HG02840 (cell line): ENCODE results near the gene MYCN.
"Not testable (repeated sequence)": the region's sequence is repeated elsewhere in the genome, so short reads cannot be mapped to it uniquely, and the experiment has no call there.

Source experiments
- ATAC-seq: cut with Tn5 transposase; IDR thresholded peaks from one replicate; pipeline ENCODE4 v1.9.1; 2021; ENCODE audit warnings: mild to moderate bottlenecking, moderate library complexity, moderate number of reproducible peaks; ENCODE audit not compliant: unreplicated experiment, low FRiP score

Gene MYCN

DNA sequence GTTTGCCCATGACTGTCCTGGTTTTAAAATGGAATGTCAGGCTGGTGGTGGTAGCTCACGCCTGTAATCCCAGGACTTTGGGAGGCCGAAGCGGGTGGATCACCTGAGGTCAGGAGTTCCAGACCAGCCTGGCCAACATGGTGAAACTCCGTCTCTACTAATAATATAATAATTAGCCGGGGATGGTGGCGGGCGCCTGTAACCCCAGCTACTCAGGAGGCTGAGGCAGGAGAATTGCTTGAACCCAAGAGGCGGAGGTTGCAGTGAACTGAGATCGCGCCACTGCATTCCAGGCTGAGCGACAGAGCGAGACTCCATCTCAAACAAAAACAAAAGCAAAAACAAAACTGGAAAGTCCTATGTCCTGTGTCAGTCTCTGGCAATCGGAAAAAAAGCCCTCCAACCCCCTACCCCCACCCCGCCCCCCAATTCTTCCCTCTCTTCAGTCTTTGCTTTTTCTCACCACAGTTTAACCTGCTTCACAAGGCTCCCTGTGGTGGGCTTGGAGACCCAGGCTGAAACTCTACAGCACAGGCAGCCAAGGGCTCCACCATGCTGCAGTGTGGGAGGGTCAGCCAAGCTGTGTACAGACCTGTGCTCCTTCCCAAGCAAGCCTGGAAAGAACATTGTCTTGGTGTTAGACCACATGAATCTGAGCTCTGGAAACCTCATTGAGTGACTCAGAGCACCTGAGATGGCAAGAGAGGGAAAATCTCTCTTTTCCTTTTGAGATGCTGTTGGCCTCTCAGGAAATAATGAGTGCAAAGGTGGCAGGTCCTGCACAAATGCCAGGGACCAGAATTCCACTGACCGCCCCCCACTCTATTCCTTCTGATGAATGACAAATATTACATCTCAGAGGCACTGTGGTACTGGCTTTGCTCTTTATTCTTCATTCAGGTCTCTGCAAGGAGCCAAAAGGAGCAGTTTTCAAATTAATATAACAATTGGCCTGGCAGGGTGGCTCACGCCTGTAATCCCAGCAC is 16.7 kb downstream of the MYCN start:
- ATAC-seq: no peak

DNA sequence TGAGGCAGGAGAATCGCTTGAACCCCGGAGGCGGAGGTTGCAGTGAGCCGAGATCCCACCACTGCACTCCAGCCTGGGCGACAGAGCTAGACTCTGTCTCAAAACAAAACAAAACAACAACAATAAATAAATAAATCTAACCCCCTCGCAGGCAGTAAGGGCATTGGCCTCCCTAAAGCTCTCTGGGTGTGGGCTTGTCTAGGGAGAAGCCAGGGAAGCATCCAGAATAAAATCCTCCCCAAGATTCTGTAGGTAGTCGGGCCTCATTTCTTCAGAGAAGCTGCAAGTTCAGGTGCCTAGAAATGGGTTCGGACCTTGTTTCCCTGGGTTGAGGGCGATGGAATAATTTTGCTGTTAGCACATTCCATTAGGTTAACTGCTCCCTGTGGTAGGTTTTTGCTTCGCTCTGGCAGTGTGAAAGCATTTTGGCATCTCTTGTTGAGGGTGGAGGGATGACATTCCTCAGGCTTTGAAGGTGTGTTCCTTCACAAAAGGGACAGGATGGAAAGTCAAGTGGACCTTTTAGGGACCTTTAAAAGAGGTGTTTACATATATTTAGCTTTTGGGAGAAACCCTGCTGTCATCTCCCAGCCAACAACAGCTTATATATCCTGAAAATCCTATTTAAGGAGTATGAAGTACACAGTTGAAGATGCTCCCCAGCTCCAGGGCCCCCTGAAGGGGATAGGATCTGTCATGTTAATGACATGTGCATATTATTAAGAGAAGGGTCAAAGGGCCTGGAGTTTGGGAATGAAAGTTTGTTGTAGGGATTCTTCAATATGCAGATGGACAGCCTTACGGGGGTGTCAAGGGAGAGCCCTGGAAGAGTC is 17.7 kb downstream of the MYCN start:
- no peak for ATAC-seq

DNA sequence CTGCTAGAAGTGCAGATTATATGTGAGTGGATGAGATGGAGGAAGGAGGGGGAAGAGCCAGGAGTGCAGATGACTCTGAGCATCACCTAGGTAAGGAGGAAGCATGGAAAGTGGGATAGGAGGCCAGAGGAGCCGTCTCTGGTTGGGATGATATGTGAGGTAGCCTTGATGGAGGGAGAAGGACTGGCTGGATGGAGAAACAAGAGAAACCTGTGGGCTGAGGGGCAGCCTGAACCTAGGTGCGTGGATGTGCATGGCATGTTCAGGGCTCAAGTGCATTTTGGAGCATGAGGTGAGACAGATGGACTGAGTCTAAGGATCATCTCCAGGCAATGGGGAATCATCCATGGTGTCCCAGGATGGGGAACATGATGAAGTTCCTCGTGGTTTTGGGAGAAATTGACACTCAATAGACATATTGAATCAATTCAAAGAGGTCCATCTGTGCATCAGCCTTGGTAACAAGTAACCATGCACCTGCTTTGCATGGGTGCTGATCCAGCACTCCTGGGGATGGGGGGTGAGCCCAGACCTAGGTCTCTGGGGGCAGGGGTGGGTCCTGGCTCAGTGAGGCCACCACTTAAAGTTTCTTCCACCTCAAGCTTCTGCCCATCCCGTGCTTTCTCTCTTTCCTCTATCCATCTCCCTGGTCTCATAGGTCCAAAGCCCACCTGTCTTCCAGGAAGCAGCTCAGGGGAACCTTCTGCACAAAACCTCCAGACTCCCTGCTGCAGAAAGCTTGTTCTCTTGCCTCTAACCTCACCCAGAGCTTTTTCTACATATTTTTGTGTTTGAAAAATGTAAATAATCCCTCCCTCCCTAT is 19.2 kb downstream of the MYCN start:
- no peak for ATAC-seq

DNA sequence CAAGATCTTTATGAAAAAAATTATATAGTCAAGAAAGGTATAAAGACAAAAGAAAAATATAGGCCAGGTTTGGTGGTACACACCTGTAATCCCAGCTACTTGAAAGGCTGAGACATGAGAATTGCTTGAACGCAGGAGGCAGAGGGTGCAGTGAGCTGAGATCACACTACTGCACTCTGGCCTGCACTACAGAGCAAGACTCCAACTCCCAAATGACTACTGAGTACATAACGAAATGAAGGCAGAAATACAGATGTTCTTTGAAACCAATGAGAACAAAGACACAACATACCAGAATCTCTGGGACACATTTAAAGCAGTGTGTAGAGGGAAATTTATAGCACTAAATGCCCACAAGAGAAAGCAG is 19.8 kb downstream of the MYCN start:
- ATAC-seq: not testable (repeated sequence)

DNA sequence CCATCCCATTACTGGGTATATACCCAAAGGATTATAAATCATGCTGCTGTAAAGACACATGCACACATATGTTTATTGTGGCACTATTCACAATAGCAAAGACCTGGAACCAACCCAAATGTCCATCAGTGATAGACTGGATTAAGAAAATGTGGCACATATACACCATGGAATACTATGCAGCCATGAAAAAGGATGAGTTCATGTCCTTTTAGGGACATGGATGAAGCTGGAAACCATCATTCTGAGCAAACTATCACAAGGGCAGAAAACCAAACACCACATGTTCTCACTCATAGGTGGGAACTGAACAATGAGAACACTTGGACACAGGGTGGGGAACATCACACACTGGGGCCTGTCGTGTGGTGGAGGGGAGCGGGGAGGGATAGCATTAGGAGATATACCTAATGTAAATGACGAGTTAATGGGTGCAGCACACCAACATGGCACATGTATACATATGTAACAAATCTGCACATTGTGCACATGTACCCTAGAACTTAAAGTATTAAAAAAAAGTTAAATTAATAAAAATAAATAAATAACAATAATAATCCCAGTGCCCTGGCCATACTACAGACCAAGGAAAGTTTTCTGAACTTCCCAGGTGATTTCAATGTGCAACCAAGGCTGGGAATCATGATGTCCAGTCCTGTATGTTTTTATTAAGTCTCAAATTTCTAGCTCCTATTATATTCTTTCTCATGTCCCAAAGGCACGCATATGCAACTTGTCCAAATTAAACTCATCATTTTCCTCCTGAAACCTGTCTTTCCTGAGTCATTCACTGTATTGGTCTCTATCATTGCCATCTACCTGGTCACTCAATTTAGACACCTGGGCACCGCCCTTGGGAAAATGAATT is 23.0 kb downstream of the MYCN start:
- not testable (repeated sequence) for ATAC-seq

DNA sequence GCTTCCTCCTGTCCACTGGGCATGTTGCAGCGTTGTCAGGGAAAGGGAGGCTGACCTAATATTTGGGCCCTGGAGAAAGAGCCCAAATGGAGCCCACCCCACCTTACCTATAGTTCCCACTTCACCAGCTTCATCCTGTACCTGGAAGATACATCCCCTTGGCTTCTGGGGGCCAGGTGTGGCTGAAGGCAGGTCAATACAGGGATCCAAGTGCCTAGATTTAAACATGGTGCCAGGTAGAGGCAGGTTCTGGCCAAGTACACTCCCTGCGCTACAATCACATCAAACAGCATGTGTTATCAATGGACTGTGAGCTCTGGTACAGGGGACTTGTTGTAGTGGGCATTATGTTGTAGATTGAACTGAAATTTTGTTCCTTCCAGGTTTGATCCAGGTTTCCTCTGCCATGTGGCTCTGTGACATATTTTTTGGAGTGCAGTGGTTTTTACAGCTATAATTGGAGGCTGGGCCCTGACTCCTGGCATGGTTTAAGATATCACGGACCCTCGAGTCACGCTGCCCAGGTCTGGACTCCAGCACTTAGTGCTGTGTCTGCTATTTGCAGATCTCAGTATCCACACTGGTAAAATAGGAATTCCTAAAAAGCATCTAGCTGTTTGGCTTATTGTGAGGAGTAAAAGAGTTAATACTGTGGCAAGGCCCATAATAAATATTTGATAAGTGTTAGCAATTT is 23.8 kb downstream of the MYCN start:
- no peak for ATAC-seq

DNA sequence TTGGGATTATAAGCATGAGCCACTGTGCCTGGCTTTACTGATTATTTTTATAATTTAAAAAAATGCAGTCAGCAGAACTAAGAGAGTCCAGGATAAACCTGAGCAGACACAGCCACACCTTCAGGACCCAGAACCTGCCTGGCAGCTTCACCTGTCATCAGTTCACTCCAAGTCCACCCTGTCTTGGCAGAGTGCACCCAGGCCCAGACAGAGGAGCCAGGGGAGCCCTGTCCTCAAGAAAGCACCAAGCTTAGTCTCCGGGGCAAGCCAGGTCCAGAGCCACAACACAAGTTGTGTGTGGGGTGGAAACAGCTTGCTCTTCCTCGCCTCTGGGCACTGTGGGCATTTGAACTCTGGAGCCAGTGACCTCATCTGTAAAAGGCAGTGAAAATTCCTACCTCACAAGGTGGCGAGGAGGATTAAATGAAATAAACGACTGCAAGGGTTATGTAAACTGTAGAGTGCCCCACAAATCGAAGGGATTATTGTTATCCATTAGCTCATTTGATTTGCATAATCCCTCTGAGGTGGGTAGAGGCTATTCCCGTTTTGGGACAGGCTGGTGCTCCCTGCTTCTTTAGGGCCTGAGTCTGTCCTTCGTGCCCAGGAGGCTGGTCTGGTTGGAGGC is 24.7 kb downstream of the MYCN start:
- no peak for ATAC-seq

DNA sequence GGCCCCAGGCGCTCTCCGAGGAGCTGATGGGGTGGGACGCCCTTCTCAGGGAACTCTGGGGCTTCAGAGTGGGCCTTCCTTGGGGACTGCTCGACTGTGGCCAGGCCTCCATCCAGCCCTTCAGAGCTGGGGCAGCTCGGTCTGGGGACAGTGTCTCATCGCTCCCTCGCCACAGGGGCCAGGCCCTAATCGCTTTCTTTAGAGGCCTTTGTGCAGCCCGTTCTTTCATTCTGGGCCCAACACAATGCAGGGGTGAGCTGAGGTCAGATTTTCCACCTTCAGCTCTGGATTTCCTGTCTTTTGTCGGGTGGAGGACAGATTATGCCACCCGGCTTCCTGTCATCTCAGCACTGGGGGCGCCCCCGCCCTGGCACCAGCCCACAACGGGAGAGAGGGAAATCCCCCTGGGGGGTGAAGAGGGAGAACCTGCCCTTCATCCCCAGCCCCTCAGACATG is 25.2 kb downstream of the MYCN start:
- ATAC-seq: no peak

DNA sequence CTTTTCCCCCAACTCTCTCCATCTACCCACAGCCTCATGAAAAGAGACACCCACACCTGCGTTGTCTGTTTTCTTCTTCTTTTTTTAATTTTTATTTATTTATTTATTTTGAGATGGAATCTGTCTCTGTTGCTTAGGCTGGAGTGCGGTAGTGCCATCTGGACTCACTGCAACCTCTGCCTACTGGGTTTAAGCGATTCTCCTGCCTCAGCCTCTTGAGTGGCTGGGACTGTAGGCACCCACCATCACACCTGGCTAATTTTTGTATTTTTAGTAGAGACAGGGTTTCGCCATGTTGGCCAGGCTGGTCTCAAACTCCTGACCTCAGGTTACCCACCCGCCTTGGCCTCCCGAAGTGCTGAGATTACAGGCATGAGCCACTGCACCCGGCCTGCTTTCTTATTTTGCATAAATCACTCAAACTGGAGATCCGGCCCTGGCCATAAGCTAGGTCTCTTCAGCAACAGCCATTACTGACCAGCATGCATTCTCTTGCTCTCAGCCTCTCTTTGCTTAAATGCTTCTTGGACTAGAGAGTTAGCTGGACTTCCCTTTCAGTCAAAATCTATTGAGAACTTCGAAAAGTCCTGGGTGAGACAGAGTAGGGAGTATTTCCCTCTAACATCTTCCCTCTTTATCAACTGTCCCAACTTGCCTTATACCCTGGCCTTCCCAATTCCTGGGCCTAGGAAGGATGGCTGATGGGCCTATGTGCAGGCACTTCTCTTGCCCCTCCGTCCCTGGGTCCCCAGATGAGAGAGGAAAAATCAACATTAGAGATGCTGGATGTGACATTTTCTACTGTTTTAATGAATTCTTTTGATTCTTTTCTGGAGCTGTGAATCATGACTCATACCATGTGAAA is 27.3 kb downstream of the MYCN start:
- no peak for ATAC-seq

DNA sequence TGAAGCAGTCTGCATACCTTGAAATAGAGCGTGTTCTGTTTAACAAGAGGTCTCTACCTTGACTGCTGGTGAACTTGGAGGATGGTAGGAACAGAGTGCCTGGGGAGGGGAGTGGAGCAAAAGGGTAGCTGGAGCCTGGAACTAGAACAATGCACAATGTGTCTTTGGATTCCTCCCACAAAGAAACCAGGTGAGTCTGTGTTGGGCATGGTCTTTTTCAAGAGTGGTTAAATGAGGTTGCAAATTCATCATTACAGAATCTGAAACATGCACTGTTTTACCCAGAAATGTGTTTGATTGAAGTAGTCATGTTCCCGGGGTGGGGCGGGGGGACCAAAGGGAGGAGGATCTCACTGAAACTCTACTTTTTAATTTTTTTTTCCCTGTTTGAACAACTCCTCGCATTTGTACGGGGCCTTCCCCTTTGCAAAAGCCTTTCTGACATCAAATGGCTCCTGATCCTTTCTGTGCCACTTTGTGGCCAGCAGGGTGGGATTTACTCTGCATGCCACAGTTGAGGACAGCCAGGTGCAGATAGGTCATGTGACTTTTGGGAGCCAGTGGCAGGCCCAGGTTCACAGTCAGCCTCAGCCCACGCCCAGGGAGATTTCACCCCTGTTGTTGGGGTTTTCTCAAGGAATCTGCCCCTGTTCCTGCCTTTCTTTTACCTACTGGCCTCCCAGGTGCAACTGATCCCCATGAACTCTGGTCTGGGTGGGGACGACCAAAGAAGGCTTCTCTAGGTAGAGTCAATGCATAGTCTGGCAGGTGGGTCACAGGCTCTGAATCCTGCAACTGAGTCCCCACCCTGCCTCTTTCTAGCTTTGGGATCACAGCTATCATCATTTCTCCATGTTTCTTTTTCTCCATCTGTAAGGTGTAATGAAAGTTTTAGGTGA is 28.2 kb downstream of the MYCN start:
- ATAC-seq: no peak

DNA sequence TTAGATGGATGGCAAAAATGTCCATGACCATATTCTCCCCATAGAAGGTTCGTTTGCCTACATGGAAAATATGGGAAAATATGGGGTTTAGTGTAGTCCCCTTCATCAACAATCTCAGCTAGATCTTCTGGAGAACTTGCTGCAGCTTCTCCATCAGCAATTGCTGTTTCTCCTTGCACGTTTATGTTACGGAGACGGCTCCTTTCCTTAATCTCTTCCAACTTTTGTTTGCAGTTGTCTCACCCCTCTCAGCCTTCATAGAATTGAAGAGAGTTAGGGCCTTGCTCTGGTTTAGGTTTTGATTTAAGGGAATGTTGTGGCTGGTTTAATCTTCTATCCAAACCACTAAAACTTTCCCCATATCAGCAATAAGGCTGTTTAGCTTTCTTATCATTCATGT is 28.9 kb downstream of the MYCN start:
- no peak for ATAC-seq

DNA sequence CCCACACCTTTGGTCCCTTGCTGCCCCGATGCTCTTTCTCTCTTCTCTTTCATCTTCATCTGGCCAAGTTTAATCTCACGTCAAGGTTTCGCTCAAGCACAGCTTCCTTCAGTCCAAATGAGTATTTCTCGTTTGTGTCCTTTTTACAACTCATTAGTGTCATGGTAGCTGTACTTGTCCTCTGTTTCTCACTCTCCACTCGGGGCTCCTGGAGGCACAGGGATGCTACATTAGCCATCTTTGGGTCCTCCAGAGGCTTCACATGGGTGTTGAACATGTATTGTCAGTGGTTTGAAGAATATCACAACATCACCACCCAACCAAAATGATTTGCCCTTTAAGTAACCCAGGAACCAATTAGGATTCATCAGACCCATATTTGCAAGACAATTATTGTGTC is 30.4 kb downstream of the MYCN start:
- ATAC-seq: no peak

DNA sequence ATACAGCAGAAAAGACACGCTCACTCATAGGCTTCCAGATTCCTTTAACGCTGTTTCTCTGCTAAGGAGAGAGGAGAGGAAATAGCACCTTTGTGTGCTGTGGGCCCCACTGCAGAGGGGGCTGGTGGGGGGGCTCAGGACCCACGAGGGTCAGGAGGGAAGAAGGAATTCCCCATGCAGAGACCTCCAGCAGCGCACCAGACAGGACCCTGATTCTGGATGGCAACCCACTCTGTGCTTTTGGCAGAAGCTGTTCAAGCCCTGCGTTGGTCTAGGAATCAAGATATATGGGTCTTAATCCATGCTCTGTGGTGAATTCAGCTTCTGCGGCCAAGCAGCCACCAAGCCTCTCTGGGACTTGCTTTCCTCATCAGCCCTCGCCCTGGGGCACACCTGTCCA is 31.0 kb downstream of the MYCN start:
- ATAC-seq: no peak

DNA sequence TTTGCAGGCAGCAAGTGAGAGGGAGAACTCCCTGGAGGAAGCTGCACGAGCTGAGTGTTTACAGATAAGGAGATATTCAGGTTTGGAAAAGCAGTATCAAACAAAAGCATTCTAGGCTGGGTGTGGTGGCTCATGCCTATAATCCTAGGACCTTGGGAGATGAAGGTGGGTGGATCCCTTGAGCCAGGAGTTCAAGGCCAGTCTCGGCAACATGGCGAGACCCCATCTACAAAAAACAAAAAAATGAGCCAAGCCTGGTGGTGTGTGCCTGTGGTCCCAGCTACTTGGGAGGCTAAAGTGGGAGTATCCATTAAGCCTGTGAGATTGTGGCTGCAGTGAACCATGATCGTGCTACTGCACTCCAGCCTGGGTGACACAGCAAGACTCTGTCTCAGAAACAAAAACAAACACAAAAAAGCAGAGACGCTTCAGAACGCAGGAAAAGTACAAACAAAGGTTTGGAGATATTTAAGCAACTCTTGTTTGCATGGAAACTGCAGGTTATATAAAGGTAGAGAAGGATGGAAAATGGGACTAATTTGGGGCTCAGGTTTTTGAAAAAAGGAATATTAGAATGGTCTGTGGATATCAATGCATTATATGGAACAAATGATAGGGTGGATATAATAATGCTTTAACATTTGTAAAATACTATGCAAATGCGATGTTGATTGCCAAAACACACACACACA is 31.6 kb downstream of the MYCN start:
- ATAC-seq: no peak

DNA sequence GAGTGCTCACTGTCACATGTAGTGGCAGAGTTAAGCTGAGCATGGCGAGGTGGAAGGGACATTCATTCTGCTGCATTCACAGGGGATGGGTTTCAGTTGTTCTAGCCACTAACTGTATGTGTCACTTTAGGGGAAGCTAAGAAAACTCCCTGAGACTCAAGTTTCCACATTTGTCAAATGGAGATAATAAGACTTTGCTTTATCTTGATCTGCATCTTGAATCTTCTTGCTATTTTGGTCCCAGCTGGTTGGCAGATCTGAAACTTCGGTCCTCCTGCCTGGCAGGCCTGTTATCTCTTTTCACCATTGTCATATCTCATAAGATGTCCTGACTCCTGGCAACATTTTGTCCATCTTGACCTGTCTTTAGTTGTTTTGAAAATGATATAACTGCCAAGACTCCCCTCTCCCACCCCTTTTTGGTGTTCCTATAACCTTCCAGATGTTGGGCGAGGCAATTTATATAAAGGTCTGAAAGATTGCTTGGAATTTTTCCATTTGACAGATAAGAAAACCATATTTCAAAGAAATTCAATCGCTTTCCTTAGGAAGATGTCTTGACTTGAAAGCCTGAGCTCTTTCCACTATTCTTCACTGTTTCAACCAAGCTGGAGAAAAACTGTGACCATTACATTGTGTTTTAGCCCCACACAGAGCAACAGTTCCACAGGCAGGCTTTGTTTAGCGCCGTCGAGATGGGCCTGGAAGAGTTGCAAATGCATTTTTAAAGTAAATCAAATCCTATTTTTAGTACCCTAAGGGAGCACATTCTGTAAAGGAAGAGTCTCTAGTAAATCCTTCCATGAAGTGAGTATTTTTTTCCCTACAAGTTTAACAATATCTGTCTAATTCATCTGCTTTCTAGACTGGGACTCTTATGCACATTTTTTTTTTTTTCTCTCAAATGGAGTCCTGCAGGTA is 33.4 kb downstream of the MYCN start:
- ATAC-seq: no peak
